ENCODE data around the gene PRDM5.
A peak's percentile ranks its signal among the peaks of the same experiment; 100 is the strongest.

The PRDM5 gene

DNA sequence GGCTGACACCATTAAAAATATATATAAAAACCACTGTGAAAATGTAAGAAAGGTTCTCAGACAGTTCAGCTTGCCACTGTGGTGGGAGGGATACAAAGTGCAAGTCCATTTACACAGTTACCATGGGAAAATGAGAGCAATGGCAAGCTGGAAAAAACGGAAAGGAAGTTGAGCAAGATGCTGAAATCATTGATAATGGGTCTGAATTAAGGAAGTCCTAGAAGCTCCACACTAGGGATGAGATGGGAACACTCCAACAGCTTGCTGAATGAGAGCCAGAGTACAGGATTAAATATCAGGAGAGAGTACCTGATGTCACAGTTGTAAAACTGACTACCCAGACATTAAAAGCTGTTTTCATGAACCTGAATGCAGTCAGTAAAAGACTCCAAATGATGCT lies 218.6 kb downstream of the PRDM5 start:
- TF ChIP-seq YY1 (IDR thresholded peaks at IDR 0.05; ENCODE audit: low read depth) (no peak), CEBPB (IDR thresholded peaks at IDR 0.05) (no peak), RAD21 (IDR thresholded peaks at IDR 0.05; ENCODE audit: low read depth) (no peak), TCF12 (IDR thresholded peaks at IDR 0.05; ENCODE audit: low read depth) (no peak), TAF1 (IDR thresholded peaks at IDR 0.05; ENCODE audit: low read depth) (no peak), EP300 (IDR thresholded peaks at IDR 0.05; ENCODE audit: borderline replicate concordance) (no peak)
- TF ChIP-seq, protein P1, sequence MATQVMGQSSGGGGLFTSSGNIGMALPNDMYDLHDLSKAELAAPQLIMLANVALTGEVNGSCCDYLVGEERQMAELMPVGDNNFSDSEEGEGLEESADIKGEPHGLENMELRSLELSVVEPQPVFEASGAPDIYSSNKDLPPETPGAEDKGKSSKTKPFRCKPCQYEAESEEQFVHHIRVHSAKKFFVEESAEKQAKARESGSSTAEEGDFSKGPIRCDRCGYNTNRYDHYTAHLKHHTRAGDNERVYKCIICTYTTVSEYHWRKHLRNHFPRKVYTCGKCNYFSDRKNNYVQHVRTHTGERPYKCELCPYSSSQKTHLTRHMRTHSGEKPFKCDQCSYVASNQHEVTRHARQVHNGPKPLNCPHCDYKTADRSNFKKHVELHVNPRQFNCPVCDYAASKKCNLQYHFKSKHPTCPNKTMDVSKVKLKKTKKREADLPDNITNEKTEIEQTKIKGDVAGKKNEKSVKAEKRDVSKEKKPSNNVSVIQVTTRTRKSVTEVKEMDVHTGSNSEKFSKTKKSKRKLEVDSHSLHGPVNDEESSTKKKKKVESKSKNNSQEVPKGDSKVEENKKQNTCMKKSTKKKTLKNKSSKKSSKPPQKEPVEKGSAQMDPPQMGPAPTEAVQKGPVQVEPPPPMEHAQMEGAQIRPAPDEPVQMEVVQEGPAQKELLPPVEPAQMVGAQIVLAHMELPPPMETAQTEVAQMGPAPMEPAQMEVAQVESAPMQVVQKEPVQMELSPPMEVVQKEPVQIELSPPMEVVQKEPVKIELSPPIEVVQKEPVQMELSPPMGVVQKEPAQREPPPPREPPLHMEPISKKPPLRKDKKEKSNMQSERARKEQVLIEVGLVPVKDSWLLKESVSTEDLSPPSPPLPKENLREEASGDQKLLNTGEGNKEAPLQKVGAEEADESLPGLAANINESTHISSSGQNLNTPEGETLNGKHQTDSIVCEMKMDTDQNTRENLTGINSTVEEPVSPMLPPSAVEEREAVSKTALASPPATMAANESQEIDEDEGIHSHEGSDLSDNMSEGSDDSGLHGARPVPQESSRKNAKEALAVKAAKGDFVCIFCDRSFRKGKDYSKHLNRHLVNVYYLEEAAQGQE (IDR thresholded peaks at IDR 0.05; ENCODE audit: low read depth) = no peak
- TF ChIP-seq, protein P2, sequence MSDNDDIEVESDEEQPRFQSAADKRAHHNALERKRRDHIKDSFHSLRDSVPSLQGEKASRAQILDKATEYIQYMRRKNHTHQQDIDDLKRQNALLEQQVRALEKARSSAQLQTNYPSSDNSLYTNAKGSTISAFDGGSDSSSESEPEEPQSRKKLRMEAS (IDR thresholded peaks at IDR 0.05) = no peak

DNA sequence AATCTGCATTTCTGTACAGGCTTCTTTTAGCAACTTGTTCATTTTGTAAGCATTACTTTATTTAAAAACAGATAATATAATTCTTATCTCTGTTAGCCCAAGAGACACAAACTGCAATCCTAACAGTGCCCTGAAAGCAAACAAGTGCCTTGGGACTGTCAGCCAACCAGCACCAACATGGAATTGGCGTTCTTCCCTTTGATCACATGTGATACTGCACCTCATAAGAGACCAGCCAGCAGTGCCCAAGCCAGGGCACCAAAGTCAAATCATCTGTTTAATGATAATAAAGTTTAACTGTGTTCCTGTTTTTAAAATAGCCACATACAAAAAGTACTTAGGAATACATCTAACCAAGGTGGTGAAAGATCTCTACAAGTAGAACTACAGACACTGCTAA lies 223.2 kb downstream of the PRDM5 start:
- TF ChIP-seq, protein P1 (IDR thresholded peaks at IDR 0.05; ENCODE audit: low read depth) = no peak
- TF ChIP-seq NFIC (IDR thresholded peaks at IDR 0.05) (no peak), CEBPB (IDR thresholded peaks at IDR 0.05) (no peak), RAD21 (IDR thresholded peaks at IDR 0.05; ENCODE audit: low read depth) (no peak), TAF1 (IDR thresholded peaks at IDR 0.05; ENCODE audit: low read depth) (no peak), TCF12 (IDR thresholded peaks at IDR 0.05; ENCODE audit: low read depth) (no peak), YY1 (IDR thresholded peaks at IDR 0.05; ENCODE audit: low read depth) (no peak)
- TF ChIP-seq, protein P3, sequence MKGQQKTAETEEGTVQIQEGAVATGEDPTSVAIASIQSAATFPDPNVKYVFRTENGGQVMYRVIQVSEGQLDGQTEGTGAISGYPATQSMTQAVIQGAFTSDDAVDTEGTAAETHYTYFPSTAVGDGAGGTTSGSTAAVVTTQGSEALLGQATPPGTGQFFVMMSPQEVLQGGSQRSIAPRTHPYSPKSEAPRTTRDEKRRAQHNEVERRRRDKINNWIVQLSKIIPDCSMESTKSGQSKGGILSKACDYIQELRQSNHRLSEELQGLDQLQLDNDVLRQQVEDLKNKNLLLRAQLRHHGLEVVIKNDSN (IDR thresholded peaks at IDR 0.05) = no peak

DNA sequence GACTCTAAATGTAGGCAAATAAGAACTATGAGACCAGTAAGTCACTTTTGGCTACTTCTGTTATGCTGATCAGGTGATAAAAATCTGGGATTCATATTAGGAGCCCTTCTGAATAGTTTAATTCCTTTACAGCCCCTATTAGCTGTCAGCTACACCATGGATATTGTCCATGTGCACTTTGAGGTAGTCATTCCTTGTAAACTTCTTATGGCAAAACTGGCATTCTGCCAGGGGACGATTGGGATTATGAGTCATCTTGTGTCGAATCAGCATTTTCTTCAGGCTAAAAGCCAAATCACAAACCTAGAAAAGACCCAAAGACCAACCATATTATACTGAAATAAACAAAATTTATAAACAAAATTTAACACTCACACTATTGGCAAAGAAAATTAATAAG lies 227.6 kb downstream of the PRDM5 start:
- TF ChIP-seq ZBTB7A (IDR thresholded peaks at IDR 0.05; ENCODE audit: low read depth) (no peak), NFIC (IDR thresholded peaks at IDR 0.05) (peak; percentile 65; the same call in 1 of the 2 replicates)

DNA sequence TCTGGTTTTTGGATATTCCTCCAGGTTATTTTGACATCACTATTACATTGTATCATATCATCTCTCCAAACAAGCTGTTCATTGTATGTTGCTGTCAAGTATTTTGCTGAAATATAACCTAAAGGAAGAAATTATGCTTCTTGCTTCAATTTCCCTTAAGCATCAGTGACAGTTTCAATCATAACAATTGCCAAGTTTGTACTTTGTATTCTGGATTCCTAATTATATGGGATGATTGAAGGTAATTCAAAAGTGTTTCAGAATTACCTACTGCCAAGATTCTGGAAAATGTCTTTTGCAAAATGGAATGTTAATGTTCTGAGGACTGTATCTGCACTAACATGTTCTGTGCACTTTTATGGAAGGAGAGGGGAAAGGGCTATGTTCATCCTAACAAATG lies 228.7 kb downstream of the PRDM5 start:
- TF ChIP-seq, protein P2 (IDR thresholded peaks at IDR 0.05) = no peak
- TF ChIP-seq, protein P3 (IDR thresholded peaks at IDR 0.05) = no peak
- TF ChIP-seq FOXM1 (IDR thresholded peaks at IDR 0.05; ENCODE audit: borderline replicate concordance, low read depth) = no peak
- no peak for TF ChIP-seq CEBPB (IDR thresholded peaks at IDR 0.05)
- TF ChIP-seq EGR1 (IDR thresholded peaks at IDR 0.05) = no peak

DNA sequence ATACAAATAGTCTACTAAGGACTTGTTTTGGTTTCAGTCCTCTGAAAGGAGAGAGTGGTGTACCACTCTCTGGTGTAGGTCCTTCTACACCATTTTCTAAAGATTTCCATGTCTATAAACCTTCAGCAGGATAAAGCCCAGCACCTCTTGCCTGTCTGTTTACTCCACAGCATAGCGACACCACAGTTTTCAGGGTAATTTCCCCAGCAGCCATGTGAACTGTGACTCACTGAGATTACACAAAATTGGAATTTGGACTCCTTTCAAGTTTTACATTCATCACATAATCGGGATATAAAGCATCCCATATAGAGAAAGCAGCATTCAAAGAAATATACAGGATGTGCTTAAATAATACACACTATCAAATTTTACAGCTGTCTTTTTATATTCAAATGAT lies 229.6 kb downstream of the PRDM5 start:
- TF ChIP-seq EGR1 (IDR thresholded peaks at IDR 0.05) (no peak), CEBPB (IDR thresholded peaks at IDR 0.05) (no peak), CREB1 (IDR thresholded peaks at IDR 0.05; ENCODE audit: low read depth) (no peak)
- TF ChIP-seq, protein P1 (IDR thresholded peaks at IDR 0.05; ENCODE audit: low read depth) = no peak

DNA sequence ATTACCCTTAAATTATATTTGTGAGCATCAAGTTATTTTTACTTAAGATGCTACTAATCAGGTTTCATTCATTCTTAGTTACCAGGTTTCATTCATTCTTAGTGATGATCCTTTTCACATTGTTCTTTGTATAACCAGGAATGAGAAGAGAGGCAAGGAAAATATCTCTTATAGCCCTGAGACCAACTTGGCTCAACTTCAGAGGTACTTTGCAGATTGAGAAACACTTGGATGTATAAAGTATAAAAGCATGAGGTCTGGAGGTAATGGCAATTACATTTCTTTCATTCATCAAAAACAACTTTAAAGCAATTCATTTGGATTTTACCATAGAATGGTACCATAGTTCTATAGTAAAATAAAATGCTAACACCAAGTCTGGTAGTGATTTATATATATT lies 231.0 kb downstream of the PRDM5 start:
- no peak for TF ChIP-seq EGR1 (IDR thresholded peaks at IDR 0.05)
- TF ChIP-seq CREB1 (IDR thresholded peaks at IDR 0.05; ENCODE audit: low read depth) = no peak
- no peak for TF ChIP-seq TEAD4 (IDR thresholded peaks at IDR 0.05)
- TF ChIP-seq, protein P1 (IDR thresholded peaks at IDR 0.05; ENCODE audit: low read depth) = no peak
- no peak for TF ChIP-seq CEBPB (IDR thresholded peaks at IDR 0.05)
- TF ChIP-seq ZBTB7A (IDR thresholded peaks at IDR 0.05; ENCODE audit: low read depth) = no peak
- no peak for TF ChIP-seq NFIC (IDR thresholded peaks at IDR 0.05)
